ENCODE results near the gene CEP128.

DNA sequence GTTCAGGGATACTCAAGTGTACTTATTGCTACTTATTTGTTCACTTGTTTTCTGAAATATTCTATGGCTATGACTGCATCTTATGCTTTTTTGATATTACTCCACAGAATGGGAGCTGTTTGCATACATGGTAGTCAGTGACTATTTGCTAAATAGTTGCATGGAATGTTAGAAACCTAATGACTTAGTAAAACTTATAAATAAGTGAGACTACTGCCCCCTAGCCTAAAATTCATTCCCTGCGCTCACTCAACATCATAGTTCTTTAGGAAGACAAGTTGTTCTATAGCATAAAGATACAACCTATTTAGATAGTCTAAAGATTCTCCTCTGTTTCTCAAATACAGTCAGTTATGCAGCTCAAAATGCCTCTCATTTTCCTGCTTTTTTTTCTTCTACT is 305.5 kb downstream of the CEP128 start:
- TF ChIP-seq GATA3 (IDR thresholded peaks at IDR 0.05; ENCODE audit: low read depth, low read length) (no peak), GATA2 (IDR thresholded peaks at IDR 0.05; ENCODE audit: low read depth, low read length) (no peak)

All from SH-SY5Y (cell line).